Sigmoid colon (tissue), 4 donors: ENCODE data around the gene CBFA2T3.

Experiments used
- POLR2A ChIP-seq, 2 donors: fragments of 450-650 bp; IDR thresholded peaks; one replicate each; pipeline ENCODE4 v1.6.1; 2016; ENCODE audit warnings: antibody characterized with exemption in 2 of 2, mild to moderate bottlenecking in 2 of 2, moderate library complexity in 2 of 2
- POLR2AphosphoS5 ChIP-seq, 4 donors: sonication (generic); formaldehyde crosslinking; IDR thresholded peaks; one replicate each; pipeline ENCODE4 v1.6.1; 2017; ENCODE audit warnings: antibody characterized with exemption in 4 of 4
- TF ChIP-seq, protein P1 (sequence below), 4 experiments: fragments of 450-650 bp in 3 of 4; fragments of 200-600 bp in 1 of 4; IDR thresholded peaks; one replicate each; pipeline ENCODE4 v1.5.1; 2016 to 2019; ENCODE audit warnings: antibody characterized with exemption in 4 of 4, mild to moderate bottlenecking in 3 of 4, moderate library complexity in 2 of 4

GRCh38 chr16:88902744-88903143 lies 74.3 kb downstream of the CBFA2T3 start:
- TF ChIP-seq, protein P1, sequence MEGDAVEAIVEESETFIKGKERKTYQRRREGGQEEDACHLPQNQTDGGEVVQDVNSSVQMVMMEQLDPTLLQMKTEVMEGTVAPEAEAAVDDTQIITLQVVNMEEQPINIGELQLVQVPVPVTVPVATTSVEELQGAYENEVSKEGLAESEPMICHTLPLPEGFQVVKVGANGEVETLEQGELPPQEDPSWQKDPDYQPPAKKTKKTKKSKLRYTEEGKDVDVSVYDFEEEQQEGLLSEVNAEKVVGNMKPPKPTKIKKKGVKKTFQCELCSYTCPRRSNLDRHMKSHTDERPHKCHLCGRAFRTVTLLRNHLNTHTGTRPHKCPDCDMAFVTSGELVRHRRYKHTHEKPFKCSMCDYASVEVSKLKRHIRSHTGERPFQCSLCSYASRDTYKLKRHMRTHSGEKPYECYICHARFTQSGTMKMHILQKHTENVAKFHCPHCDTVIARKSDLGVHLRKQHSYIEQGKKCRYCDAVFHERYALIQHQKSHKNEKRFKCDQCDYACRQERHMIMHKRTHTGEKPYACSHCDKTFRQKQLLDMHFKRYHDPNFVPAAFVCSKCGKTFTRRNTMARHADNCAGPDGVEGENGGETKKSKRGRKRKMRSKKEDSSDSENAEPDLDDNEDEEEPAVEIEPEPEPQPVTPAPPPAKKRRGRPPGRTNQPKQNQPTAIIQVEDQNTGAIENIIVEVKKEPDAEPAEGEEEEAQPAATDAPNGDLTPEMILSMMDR (IDR thresholded peaks at IDR 0.05) = no peak
- TF ChIP-seq POLR2AphosphoS5 (IDR thresholded peaks at IDR 0.05) (no peak), POLR2A (IDR thresholded peaks at IDR 0.05) (no peak)
